Measurements from ENCODE around the gene IFT172. TPM values are rescaled to one million over a fixed set of nuclear protein-coding genes. Genes with fewer than 3 reads are reported as not detected.

IFT172 gene
- total and polyA plus RNA-seq, 2 donors from 2014 or later, result 25.9 to 40.3 TPM

GRCh38 chr2:27507293-27507692 lies 17.8 kb upstream of the IFT172 start:
- no peak overlapping the region for H3K27ac ChIP-seq (ENCODE audit: low read depth in 2 of 2, low read length in 2 of 2)
- no peak for TF ChIP-seq CTCF (IDR thresholded peaks at IDR 0.05; ENCODE audit: borderline replicate concordance, extremely low read depth, insufficient read depth)
- DNase-seq (no peak), FAIRE-seq (no peak)
- H3K36me3 ChIP-seq (ENCODE audit: control insufficient read depth in 2 of 3, insufficient read depth in 3 of 3, low read length in 3 of 3), result no peaks in the 10 kb centered on the region
- no peaks in the 10 kb centered on the region for H3K4me1 ChIP-seq (ENCODE audit: control insufficient read depth in 2 of 3, insufficient read depth in 2 of 3, low read depth in 1 of 3, low read length in 3 of 3)
- no peak overlapping the region for H3K4me3 ChIP-seq (ENCODE audit: low read length in 3 of 3)
- H3K9ac ChIP-seq (ENCODE audit: low read length in 3 of 3), result no peak overlapping the region
- intact Hi-C loops (cut with DNase I), result no loop called here
- no peaks in the 10 kb centered on the region for H3K9me3 ChIP-seq (ENCODE audit: control insufficient read depth in 2 of 3, insufficient read depth in 1 of 3, low read length in 3 of 3)
- no peaks in the 10 kb centered on the region for H3K27me3 ChIP-seq (ENCODE audit: control insufficient read depth, insufficient read depth, low read length)

GRCh38 chr2:27506587-27506986 lies 17.0 kb upstream of the IFT172 start:
- H3K27ac ChIP-seq (ENCODE audit: low read depth in 2 of 2, low read length in 2 of 2), result no peak overlapping the region
- no peaks in the 10 kb centered on the region for H3K4me1 ChIP-seq (ENCODE audit: control insufficient read depth in 2 of 3, insufficient read depth in 2 of 3, low read depth in 1 of 3, low read length in 3 of 3)
- intact Hi-C loops (cut with DNase I), result no loop called here
- H3K4me3 ChIP-seq (ENCODE audit: low read length in 3 of 3), result no peak overlapping the region
- H3K9me3 ChIP-seq (ENCODE audit: control insufficient read depth in 2 of 3, insufficient read depth in 1 of 3, low read length in 3 of 3), result no peaks in the 10 kb centered on the region
- no peak for TF ChIP-seq CTCF (IDR thresholded peaks at IDR 0.05; ENCODE audit: borderline replicate concordance, extremely low read depth, insufficient read depth)
- DNase-seq (no peak), FAIRE-seq (no peak)
- H3K9ac ChIP-seq (ENCODE audit: low read length in 3 of 3), result no peak overlapping the region
- no peaks in the 10 kb centered on the region for H3K27me3 ChIP-seq (ENCODE audit: control insufficient read depth, insufficient read depth, low read length)
- no peaks in the 10 kb centered on the region for H3K36me3 ChIP-seq (ENCODE audit: control insufficient read depth in 2 of 3, insufficient read depth in 3 of 3, low read length in 3 of 3)

GRCh38 chr2:27502142-27502541 lies 12.6 kb upstream of the IFT172 start:
- H3K36me3 ChIP-seq (ENCODE audit: control insufficient read depth in 2 of 3, insufficient read depth in 3 of 3, low read length in 3 of 3), result no peaks in the 10 kb centered on the region
- no peaks in the 10 kb centered on the region for H3K9me3 ChIP-seq (ENCODE audit: control insufficient read depth in 2 of 3, insufficient read depth in 1 of 3, low read length in 3 of 3)
- intact Hi-C loops (cut with DNase I), result no loop called here

More at GRCh38 chr2:27502142-27502541, 12.6 kb upstream of the IFT172 start:
- Histone ChIP-seq H3K27me3 (ENCODE audit: control insufficient read depth, insufficient read depth, low read length) (no peaks in the 10 kb centered on the region), H3K4me1 (ENCODE audit: control insufficient read depth in 2 of 3, insufficient read depth in 2 of 3, low read depth in 1 of 3, low read length in 3 of 3) (no peaks in the 10 kb centered on the region), H3K4me3 (ENCODE audit: low read length in 3 of 3) (no peak overlapping the region), H3K27ac (ENCODE audit: low read depth in 2 of 2, low read length in 2 of 2) (no peak overlapping the region), H3K9ac (ENCODE audit: low read length in 3 of 3) (no peak overlapping the region)
- TF ChIP-seq CTCF (IDR thresholded peaks at IDR 0.05; ENCODE audit: borderline replicate concordance, extremely low read depth, insufficient read depth), result no peak
- no peak for DNase-seq
- no peak for FAIRE-seq

Data from kidney (tissue), 14 donors.